Metanephros (tissue), 2 donors: Measurements from ENCODE around the gene RIMBP3C. TPM values are rescaled to one million over a fixed set of nuclear protein-coding genes. Genes with fewer than 3 reads are reported as not detected.

Source experiments
- small RNA-seq: library from RNA; depleted of rRNA; stranded (forward); fragments of <200 nt; gene quantifications from one replicate; pipeline ENCODE3, GENCODE V24; 2014; ENCODE audit warnings: low replicate concordance
- total RNA-seq: library from RNA; depleted of rRNA; stranded (reverse); fragments of >200 nt; gene quantifications from one replicate; pipeline ENCODE4 v1.2.3, GENCODE V29; 2014

The RIMBP3C gene
- total RNA-seq = 0.82 TPM

GRCh38 chr22:21551361-21551760 is at the start of gene RIMBP3C:
RIMBP3C (minus strand) TSS chr22:21551461; CDS start chr22:21550976, 485 bp downstream.

GRCh38 chr22:21567456-21568346 is 16.4 kb upstream of the RIMBP3C start, which contains the start of gene UBE2L3:
UBE2L3 (plus strand) TSS chr22:21567714; CDS start chr22:21567745, 31 bp downstream.

Small RNA genes lying within 50 kb of the gene (small RNA-seq; reads per million reads assigned to genes)
- not detected for gene RF00492
- not detected for gene RN7SKP221

Other genes starting within 250 kb of the RIMBP3C start
- 0.12 TPM for gene RIMBP3B, start 167.7 kb downstream of the RIMBP3C start, total RNA-seq
- 9.3 TPM for gene HIC2, start 134.1 kb downstream of the RIMBP3C start, total RNA-seq
- gene TMEM191C, start 84.1 kb downstream of the RIMBP3C start, total RNA-seq = 1.5 TPM
- 32.4 TPM for gene UBE2L3, start 16.3 kb upstream of the RIMBP3C start, total RNA-seq
- gene YDJC, start 78.6 kb upstream of the RIMBP3C start, total RNA-seq = 12.7 TPM
- 0.35 TPM for gene CCDC116, start 81.3 kb upstream of the RIMBP3C start, total RNA-seq
- gene SDF2L1, start 90.8 kb upstream of the RIMBP3C start, total RNA-seq = 19.2 TPM
- gene PPIL2, start 114.6 kb upstream of the RIMBP3C start, total RNA-seq = 37.7 TPM
- 20.6 TPM for gene YPEL1, start 184.3 kb upstream of the RIMBP3C start, total RNA-seq